IMR-90 (cell line): ENCODE measurements around the gene FBXW5. TPM values are rescaled to one million over a fixed set of nuclear protein-coding genes. Genes with fewer than 3 reads are reported as not detected.

Experiments used
- ATAC-seq: fragments of 200-7000 bp; cut with Tn5 transposase; 2 replicates; pipeline ENCODE4 v1.9.1; 2020; ENCODE audit warnings: low read depth, mild to moderate bottlenecking, moderate library complexity
- BruUV-seq: library from RNA; stranded (reverse); fragments of 400-500 nt; replicated peaks from 2 replicates; lab custom pipeline; 2021; lab: Mats Ljungman, UMichigan
- CTCF ChIA-PET: fragments of 300-600 bp; formaldehyde crosslinking; extraction: SDS; loops from one replicate; lab custom pipeline; 2021; ENCODE audit warnings: antibody characterized with exemption; lab: Yijun Ruan, JAX
- POLR2A ChIA-PET: fragments of 300-600 bp; sonication (Branson Sonifier 250); formaldehyde crosslinking; loops from one replicate; lab custom pipeline; 2022; ENCODE audit warnings: antibody characterized with exemption; ENCODE audit not compliant: unreplicated experiment; lab: Charles Lee
- DNase-seq: peaks from one replicate; pipeline ENCODE4 v3.0.0; 2013
- H2AFZ ChIP-seq: replicated peaks from 2 replicates; pipeline ENCODE3; 2013; ENCODE audit warnings: low read length, mild to moderate bottlenecking; ENCODE audit not compliant: poor library complexity
- H2AK5ac ChIP-seq: 2 replicates; pipeline ENCODE4 v1.6.1; 2013; ENCODE audit warnings: low read depth, low read length, inconsistent platforms
- H2AK9ac ChIP-seq: replicated peaks from 2 replicates; pipeline ENCODE3; 2013; ENCODE audit warnings: mild to moderate bottlenecking, low read depth, low read length, moderate library complexity; ENCODE audit not compliant: poor library complexity
- H2BK120ac ChIP-seq: 2 replicates; pipeline ENCODE4 v1.6.1; 2013; ENCODE audit warnings: low read depth, low read length, inconsistent platforms
- H2BK15ac ChIP-seq: 3 replicates; pipeline ENCODE4 v1.6.1; 2013; ENCODE audit warnings: low read depth, low read length, inconsistent platforms
- H2BK20ac ChIP-seq: 2 replicates; pipeline ENCODE4 v1.6.1; 2013; ENCODE audit warnings: low read depth, mild to moderate bottlenecking, inconsistent platforms, low read length, moderate library complexity
- H2BK5ac ChIP-seq: 2 replicates; pipeline ENCODE4 v1.6.1; 2013; ENCODE audit warnings: mild to moderate bottlenecking, low read depth, low read length, inconsistent platforms; ENCODE audit not compliant: poor library complexity, severe bottlenecking
- H3K14ac ChIP-seq: replicated peaks from 2 replicates; pipeline ENCODE4 v1.6.1; 2013; ENCODE audit warnings: low read depth, low read length, inconsistent platforms
- H3K18ac ChIP-seq: 2 replicates; pipeline ENCODE4 v1.6.1; 2013; ENCODE audit warnings: low read depth, low read length, control low read depth
- H3K23ac ChIP-seq: 2 replicates; pipeline ENCODE4 v1.6.1; 2013; ENCODE audit warnings: low read depth, low read length, inconsistent platforms
- H3K27ac ChIP-seq: 2 replicates; pipeline ENCODE4 v1.5.1; 2013; ENCODE audit warnings: mild to moderate bottlenecking, control low read depth, low read length; ENCODE audit not compliant: insufficient read depth
- H3K27me3 ChIP-seq: 2 replicates; pipeline ENCODE4 v1.6.1; 2013; ENCODE audit warnings: low read length; ENCODE audit not compliant: control insufficient read depth, insufficient read depth
- H3K36me3 ChIP-seq: 2 replicates; pipeline ENCODE4 v1.6.1; 2013; ENCODE audit warnings: low read length, mixed read lengths; ENCODE audit not compliant: control insufficient read depth, insufficient read depth
- H3K4ac ChIP-seq: 2 replicates; pipeline ENCODE4 v1.6.1; 2013; ENCODE audit warnings: low read depth, low read length, inconsistent platforms
- H3K4me1 ChIP-seq: 2 replicates; pipeline ENCODE4 v1.6.1; 2013; ENCODE audit warnings: low read length, mixed read lengths; ENCODE audit not compliant: control insufficient read depth, insufficient read depth
- H3K4me2 ChIP-seq: 2 replicates; pipeline ENCODE4 v1.6.1; 2013; ENCODE audit warnings: low read depth, mild to moderate bottlenecking, control low read depth, low read length, moderate library complexity
- H3K4me3 ChIP-seq: 2 replicates; pipeline ENCODE4 v1.5.1; 2013; ENCODE audit warnings: low read depth, mild to moderate bottlenecking, control low read depth, low read length, moderate library complexity; ENCODE audit not compliant: insufficient read depth
- H3K56ac ChIP-seq: 2 replicates; pipeline ENCODE4 v1.6.1; 2013; ENCODE audit warnings: low read length, inconsistent platforms; ENCODE audit not compliant: insufficient read depth; ENCODE audit errors: extremely low read depth
- H3K79me1 ChIP-seq, 2 experiments: 2 replicates each; pipeline ENCODE4 v1.6.1; 2013; ENCODE audit warnings: low read length in 2 of 2, inconsistent platforms in 1 of 2, low read depth in 1 of 2
- H3K9ac ChIP-seq: 2 replicates; pipeline ENCODE4 v1.6.1; 2013; ENCODE audit warnings: low read depth, low read length, control low read depth
- H3K9me1 ChIP-seq: 2 replicates; pipeline ENCODE4 v1.6.1; 2013; ENCODE audit warnings: low read length, inconsistent platforms; ENCODE audit not compliant: insufficient read depth
- H3K9me3 ChIP-seq: 2 replicates; pipeline ENCODE4 v1.6.1; 2013; ENCODE audit warnings: low read length; ENCODE audit not compliant: control insufficient read depth, insufficient read depth
- H4K20me1 ChIP-seq: 2 replicates; pipeline ENCODE4 v1.6.1; 2013; ENCODE audit warnings: low read length, inconsistent platforms; ENCODE audit not compliant: insufficient read depth
- H4K5ac ChIP-seq: 2 replicates; pipeline ENCODE4 v1.6.1; 2013; ENCODE audit warnings: mild to moderate bottlenecking, low read depth, low read length, control low read depth
- H4K8ac ChIP-seq, 2 experiments: 2 replicates each; pipeline ENCODE4 v1.6.1; 2013; ENCODE audit warnings: low read depth in 2 of 2, low read length in 2 of 2, control low read depth in 1 of 2, inconsistent platforms in 1 of 2
- H4K91ac ChIP-seq: 2 replicates; pipeline ENCODE4 v1.6.1; 2013; ENCODE audit warnings: low read depth, low read length, inconsistent platforms; ENCODE audit not compliant: insufficient read depth
- BHLHE40 ChIP-seq: fragments of 150-350 bp; IDR thresholded peaks from 2 replicates; pipeline ENCODE4 v1.6.1; 2016; ENCODE audit warnings: mild to moderate bottlenecking, low read depth, low read length
- CEBPB ChIP-seq: IDR thresholded peaks from 2 replicates; pipeline ENCODE4 v1.6.1; 2012; ENCODE audit warnings: low read depth, low read length, improper control_type of control experiment
- CHD1 ChIP-seq: IDR thresholded peaks from 2 replicates; pipeline ENCODE4 v1.6.1; 2012; ENCODE audit warnings: low read depth, low read length, improper control_type of control experiment
- MAZ ChIP-seq: IDR thresholded peaks from 2 replicates; pipeline ENCODE4 v1.6.1; 2012; ENCODE audit warnings: low read depth, mild to moderate bottlenecking, low read length, improper control_type of control experiment, moderate library complexity, borderline replicate concordance
- MXI1 ChIP-seq: IDR thresholded peaks from 2 replicates; pipeline ENCODE4 v1.6.1; 2012; ENCODE audit warnings: low read depth, mild to moderate bottlenecking, low read length, moderate library complexity, borderline replicate concordance
- NFE2L2 ChIP-seq: fragments of 150-350 bp; IDR thresholded peaks from 2 replicates; pipeline ENCODE4 v1.6.1; 2016; ENCODE audit warnings: low read depth, mild to moderate bottlenecking, low read length
- POLR2A ChIP-seq: IDR thresholded peaks from 2 replicates; pipeline ENCODE4 v1.6.1; 2012; ENCODE audit warnings: mild to moderate bottlenecking, low read depth, low read length
- RAD21 ChIP-seq: IDR thresholded peaks from 2 replicates; pipeline ENCODE4 v1.6.1; 2012; ENCODE audit warnings: low read length, improper control_type of control experiment
- SMC3 ChIP-seq: fragments of 150-350 bp; IDR thresholded peaks from 2 replicates; pipeline ENCODE4 v1.6.1; 2016; ENCODE audit warnings: low read depth, mild to moderate bottlenecking, antibody characterized with exemption, low read length, moderate library complexity
- WGBS, 2 experiments: methylation state at CpG; one replicate each; pipeline versions ENCODE4 v1.1.5 to v1.1.7; 2013; ENCODE audit warnings: missing lambda C conversion rate in 2 of 2; ENCODE audit not compliant: insufficient read length in 1 of 2; ENCODE audit errors: extremely low coverage in 2 of 2; 5-methylcytosine and 5-hydroxymethylcytosine counted together
- dilution Hi-C: fragments of 300-500 bp; cut with HindIII; formaldehyde crosslinking; loops from one replicate; pipeline ENCODE4 v1.14.3; 2018; ENCODE audit warnings: low sequenced_read_pairs; ENCODE audit not compliant: unreplicated experiment
- in situ Hi-C: fragments of 300-500 bp; cut with MboI; formaldehyde crosslinking; loops from 3 replicates; pipeline ENCODE4 v1.14.3; 2019; ENCODE audit warnings: low sequenced_read_pairs, inconsistent platforms, mixed read lengths
- intact Hi-C: fragments of 100-400 bp; cut with micrococcal nuclease; formaldehyde crosslinking; loops from 2 replicates; pipeline ENCODE4 v1.10.0; 2022
- polyA plus RNA-seq, 3 experiments: library from polyadenylated mRNA; depleted of rRNA; stranded (reverse); fragments of >200 nt; gene quantifications; 2 replicates each; pipeline ENCODE4 v1.2.3, GENCODE V29; 2012; ENCODE audit warnings: low replicate concordance in 1 of 3
- total RNA-seq: library from RNA; depleted of rRNA; stranded (reverse); fragments of >200 nt; gene quantifications from 2 replicates; pipeline ENCODE4 v1.2.3, GENCODE V29; 2012
- TF ChIP-seq, protein P1 (sequence below): conservative IDR thresholded peaks from 2 replicates; pipeline ENCODE4 v1.5.1; 2012; ENCODE audit warnings: mild to moderate bottlenecking, low read depth, low read length, improper control_type of control experiment
- TF ChIP-seq, protein P2 (sequence below): fragments of 150-350 bp; IDR thresholded peaks from 2 replicates; pipeline ENCODE4 v1.6.1; 2016; ENCODE audit warnings: low read depth, mild to moderate bottlenecking, low read length, moderate library complexity, borderline replicate concordance
- TF ChIP-seq, protein P3 (sequence below): fragments of 150-350 bp; IDR thresholded peaks from 2 replicates; pipeline ENCODE4 v1.6.1; 2017; ENCODE audit warnings: mild to moderate bottlenecking, antibody characterized with exemption, low read length, low read depth

FBXW5 gene
- total and polyA plus RNA-seq, 2 of the 4 experiments (the other 2 are of a cell fraction): 65.1 to 80.2 TPM

- Histone ChIP-seq H2AK9ac (peak overlapping the region; percentile 78), H3K9me3 (no peaks in the 10 kb centered on the region), H3K27ac (no peak overlapping the region), H3K9me1 (peaks cover 4% of the 10 kb centered on the region), H3K27me3 (no peaks in the 10 kb centered on the region; the same call in 1 of the 2 replicates), H2BK120ac (no peak overlapping the region), H3K4me2 (no peak overlapping the region), H4K91ac (no peak overlapping the region), H3K23ac (no peak overlapping the region), H3K4ac (no peak overlapping the region), H3K14ac (no peak overlapping the region), H4K8ac (no peak overlapping the region), H3K4me1 (peaks cover 4% of the 10 kb centered on the region), H3K9ac (no peak overlapping the region), H2BK15ac (no peak overlapping the region), H2AK5ac (peak overlapping the region; percentile 35; the same call in 1 of the 2 replicates), H2AFZ (peak overlapping the region; percentile 76), H4K20me1 (peaks cover 10% of the 10 kb centered on the region), H3K4me3 (no peak overlapping the region), H3K56ac (no peak overlapping the region), H2BK5ac (no peak overlapping the region), H4K5ac (no peak overlapping the region), H3K36me3 (no peaks in the 10 kb centered on the region; the same call in 1 of the 2 replicates), H3K79me1 (peaks cover 0 to 15% of the 10 kb centered on the region in 2 experiments; a peak in 3 of 4 replicates), H3K18ac (no peak overlapping the region), H2BK20ac (no peak overlapping the region)
- ChIA-PET POLR2A (interaction anchor here (0.6 kb wide), 1 partner anchor 103 kb away, joined by 3 read pairs; no protein-coding TSS in a partner anchor), CTCF (interaction anchor here (0.6 to 2.0 kb wide), 10 partner anchors 10 to 99 kb away, joined by 3 to 27 read pairs (median 4); no protein-coding TSS in a partner anchor)
- intact Hi-C loops (loop anchor here (1.0 kb wide), 1 partner anchor 87 kb away; no protein-coding TSS in a partner anchor), dilution Hi-C loops (no loop called here), in situ Hi-C loops (no loop called here)
- no TSS peak for BruUV-seq
- TF ChIP-seq, protein P1, sequence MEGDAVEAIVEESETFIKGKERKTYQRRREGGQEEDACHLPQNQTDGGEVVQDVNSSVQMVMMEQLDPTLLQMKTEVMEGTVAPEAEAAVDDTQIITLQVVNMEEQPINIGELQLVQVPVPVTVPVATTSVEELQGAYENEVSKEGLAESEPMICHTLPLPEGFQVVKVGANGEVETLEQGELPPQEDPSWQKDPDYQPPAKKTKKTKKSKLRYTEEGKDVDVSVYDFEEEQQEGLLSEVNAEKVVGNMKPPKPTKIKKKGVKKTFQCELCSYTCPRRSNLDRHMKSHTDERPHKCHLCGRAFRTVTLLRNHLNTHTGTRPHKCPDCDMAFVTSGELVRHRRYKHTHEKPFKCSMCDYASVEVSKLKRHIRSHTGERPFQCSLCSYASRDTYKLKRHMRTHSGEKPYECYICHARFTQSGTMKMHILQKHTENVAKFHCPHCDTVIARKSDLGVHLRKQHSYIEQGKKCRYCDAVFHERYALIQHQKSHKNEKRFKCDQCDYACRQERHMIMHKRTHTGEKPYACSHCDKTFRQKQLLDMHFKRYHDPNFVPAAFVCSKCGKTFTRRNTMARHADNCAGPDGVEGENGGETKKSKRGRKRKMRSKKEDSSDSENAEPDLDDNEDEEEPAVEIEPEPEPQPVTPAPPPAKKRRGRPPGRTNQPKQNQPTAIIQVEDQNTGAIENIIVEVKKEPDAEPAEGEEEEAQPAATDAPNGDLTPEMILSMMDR: peak; percentile 48
- TF ChIP-seq CHD1 (no peak), POLR2A (no peak), SMC3 (peak; percentile 41), MXI1 (no peak), RAD21 (peak; percentile 53), NFE2L2 (no peak), MAZ (no peak), CEBPB (no peak), BHLHE40 (no peak)
- TF ChIP-seq, protein P2, sequence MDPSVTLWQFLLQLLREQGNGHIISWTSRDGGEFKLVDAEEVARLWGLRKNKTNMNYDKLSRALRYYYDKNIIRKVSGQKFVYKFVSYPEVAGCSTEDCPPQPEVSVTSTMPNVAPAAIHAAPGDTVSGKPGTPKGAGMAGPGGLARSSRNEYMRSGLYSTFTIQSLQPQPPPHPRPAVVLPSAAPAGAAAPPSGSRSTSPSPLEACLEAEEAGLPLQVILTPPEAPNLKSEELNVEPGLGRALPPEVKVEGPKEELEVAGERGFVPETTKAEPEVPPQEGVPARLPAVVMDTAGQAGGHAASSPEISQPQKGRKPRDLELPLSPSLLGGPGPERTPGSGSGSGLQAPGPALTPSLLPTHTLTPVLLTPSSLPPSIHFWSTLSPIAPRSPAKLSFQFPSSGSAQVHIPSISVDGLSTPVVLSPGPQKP: no peak
- TF ChIP-seq, protein P3, sequence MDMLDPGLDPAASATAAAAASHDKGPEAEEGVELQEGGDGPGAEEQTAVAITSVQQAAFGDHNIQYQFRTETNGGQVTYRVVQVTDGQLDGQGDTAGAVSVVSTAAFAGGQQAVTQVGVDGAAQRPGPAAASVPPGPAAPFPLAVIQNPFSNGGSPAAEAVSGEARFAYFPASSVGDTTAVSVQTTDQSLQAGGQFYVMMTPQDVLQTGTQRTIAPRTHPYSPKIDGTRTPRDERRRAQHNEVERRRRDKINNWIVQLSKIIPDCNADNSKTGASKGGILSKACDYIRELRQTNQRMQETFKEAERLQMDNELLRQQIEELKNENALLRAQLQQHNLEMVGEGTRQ: no peak
- DNase-seq (peak; percentile 4), ATAC-seq (no peak)
- 75% methylated on average over 2 of the region's 15 CpGs; no CpG with 5 or more reads in 1 of the 2 experiments for WGBS, 2 experiments
Measured at GRCh38 chr9:136947955-136948510, 3.5 kb upstream of the FBXW5 start.
